K562 (cell line): ENCODE data around the gene C5orf24. TPM values are rescaled to one million over a fixed set of nuclear protein-coding genes. Genes with fewer than 3 reads are reported as not detected.

ENCODE experiments used
- BCLAF1 ChIP-seq, 2 experiments: fragments of 450-650 bp in 1 of 2; IDR thresholded peaks; 2 replicates each; pipeline ENCODE4 v1.6.1; 2011 to 2017; ENCODE audit warnings: low read depth in 2 of 2, antibody characterized with exemption in 1 of 2, borderline replicate concordance in 1 of 2, low read length in 1 of 2, mild to moderate bottlenecking in 1 of 2, mixed read lengths in 1 of 2; ENCODE audit not compliant: control insufficient read depth in 1 of 2
- BRD9 ChIP-seq: fragments of 450-650 bp; IDR thresholded peaks from 2 replicates; pipeline ENCODE4 v1.6.1; 2018; ENCODE audit warnings: low read depth; ENCODE audit not compliant: partially characterized antibody
- C11orf30 ChIP-seq: fragments of 450-650 bp; IDR thresholded peaks from 2 replicates; pipeline ENCODE4 v1.6.1; 2016; ENCODE audit warnings: low read depth, mild to moderate bottlenecking
- CCNT2 ChIP-seq: IDR thresholded peaks from 2 replicates; pipeline ENCODE4 v1.6.1; 2011; ENCODE audit warnings: borderline replicate concordance, low read depth, mild to moderate bottlenecking, moderate library complexity, mixed read lengths, low read length; ENCODE audit not compliant: insufficient read length; ENCODE audit errors: extremely low read depth
- FOXM1 ChIP-seq, 2 experiments: fragments of 450-650 bp in 1 of 2; sonication (generic) in 1 of 2; formaldehyde crosslinking in 1 of 2; IDR thresholded peaks; 2 replicates each; pipeline versions ENCODE4 v1.6.1 to v1.9.0; 2017 to 2022; ENCODE audit warnings: low read depth in 2 of 2, mild to moderate bottlenecking in 2 of 2, missing genetic modification reagents in 1 of 2, moderate library complexity in 1 of 2
- GATAD2A ChIP-seq: fragments of 450-650 bp; IDR thresholded peaks from 2 replicates; pipeline ENCODE4 v1.6.1; 2017
- GTF2A2 ChIP-seq: IDR thresholded peaks from 2 replicates; pipeline ENCODE4 v1.6.1; 2016; ENCODE audit warnings: mild to moderate bottlenecking, missing genetic modification characterization, missing compliant biosample characterization
- LEF1 ChIP-seq: fragments of 450-650 bp; IDR thresholded peaks from 2 replicates; pipeline ENCODE4 v1.6.1; 2016; ENCODE audit warnings: mild to moderate bottlenecking
- MLX ChIP-seq, 2 experiments: fragments of 450-650 bp in 1 of 2; sonication (generic) in 1 of 2; formaldehyde crosslinking; conservative IDR thresholded peaks; 2 replicates each; pipeline versions ENCODE4 v1.4.0 to v1.8.1; 2020 to 2022; ENCODE audit warnings: mild to moderate bottlenecking in 1 of 2, missing genetic modification reagents in 1 of 2
- PATZ1 ChIP-seq: fragments of 250-450 bp; sonication (Bioruptor Pico); IDR thresholded peaks from 2 replicates; pipeline ENCODE4 v1.5.0; 2020; ENCODE audit warnings: mild to moderate bottlenecking, borderline replicate concordance
- SAP30 ChIP-seq: fragments of 200-600 bp; sonication (generic); IDR thresholded peaks from 2 replicates; pipeline ENCODE4 v1.6.1; 2012; ENCODE audit warnings: borderline replicate concordance, low read depth, mild to moderate bottlenecking, moderate library complexity, low read length, control low read depth, inconsistent platforms; ENCODE audit not compliant: insufficient read depth, poor library complexity, severe bottlenecking
- TCF7 ChIP-seq: sonication (generic); IDR thresholded peaks from 2 replicates; pipeline ENCODE4 v1.6.1; 2016; ENCODE audit warnings: antibody characterized with exemption, borderline replicate concordance
- TRIM24 ChIP-seq, 2 experiments: fragments of 450-650 bp; IDR thresholded peaks; 2 replicates each; pipeline ENCODE4 v1.6.1; 2016
- VEZF1 ChIP-seq: fragments of 200-800 bp; sonication (Bioruptor generic); IDR thresholded peaks from 2 replicates; pipeline ENCODE4 v1.6.1; 2017; ENCODE audit warnings: missing genetic modification characterization, missing compliant biosample characterization
- ZNF197 ChIP-seq: fragments of 200-800 bp; sonication (Bioruptor generic); IDR thresholded peaks from 2 replicates; pipeline ENCODE4 v1.6.1; 2016; ENCODE audit warnings: low read depth, missing genetic modification characterization, missing compliant biosample characterization
- ZNF354B ChIP-seq: fragments of 250-450 bp; sonication (Bioruptor Pico); IDR thresholded peaks from 2 replicates; pipeline ENCODE4 v1.4.0; 2020
- polyA plus RNA-seq, 8 experiments: library from polyadenylated mRNA; depleted of rRNA in 4 of 8; stranded (reverse) in 5 of 8; unstranded in 3 of 8; fragments of >200 nt; fragmentation: Nextera tagmentation in 2 of 8; fragmentation: Illumina TruSeq in 1 of 8; extraction: Ambion mirVana in 2 of 8; extraction: Trizol in 1 of 8; gene quantifications; 2 replicates each; pipeline versions ENCODE4 v1.2.1 to v1.2.3, GENCODE V29; 2011 to 2014; ENCODE audit warnings: inconsistent platforms in 1 of 8, missing spikeins in 1 of 8
- total RNA-seq, 7 experiments: library from RNA; depleted of rRNA in 6 of 7; stranded (reverse); fragments of >200 nt in 6 of 7; fragmentation: Illumina TruSeq in 2 of 7; extraction: Trizol in 2 of 7; gene quantifications; 2 replicates each; pipeline versions ENCODE4 v1.2.1 to v1.2.3, GENCODE V29; 2011 to 2021; ENCODE audit warnings: low replicate concordance in 1 of 7

The C5orf24 gene
- total and polyA plus RNA-seq, 9 of the 15 experiments (the other 6 are each of a cell fraction or from before 2014, with no cell fraction given), result 8.9 to 38.6 (median 28.4) TPM

GRCh38 chr5:134845852-134846640 is at the start of gene C5orf24 (continued):
- no peak for TF ChIP-seq PATZ1 (CRISPR knock-in tag)
- no peak for TF ChIP-seq BRD9
- no peak for TF ChIP-seq GTF2A2
- TF ChIP-seq ZNF354B (CRISPR knock-in tag), result no peak
- no peak for TF ChIP-seq TCF7
- TF ChIP-seq MLX (CRISPR knock-in tag; conservative IDR thresholded peaks at IDR 0.05), result peak in 1 of 2 experiments; percentile 46; a peak in 1 of 4 replicates
- no peak for TF ChIP-seq C11orf30
- peak; percentile 97 for TF ChIP-seq CCNT2
- TF ChIP-seq ZNF197 (CRISPR knock-in tag), result no peak
- no peak for TF ChIP-seq FOXM1 (IDR thresholded peaks at IDR 0.05; ENCODE audit: low read depth)
- TF ChIP-seq FOXM1 (CRISPR knock-in tag; IDR thresholded peaks at IDR 0.05; ENCODE audit: low read depth), result peak; percentile 96
- TF ChIP-seq LEF1, result no peak
- peak; percentile 73 for TF ChIP-seq VEZF1 (CRISPR knock-in tag)
- TF ChIP-seq TRIM24 (IDR thresholded peaks at IDR 0.05), result no peak
- TF ChIP-seq GATAD2A, result 0 out of 2 replicates have a peak, but pooled peaks have one; percentile 74
- TF ChIP-seq SAP30, result peak; percentile 9
- 0 out of 4 replicates have a peak, but pooled peaks of 1 of the 2 experiments have one; percentile 48 for TF ChIP-seq BCLAF1 (IDR thresholded peaks at IDR 0.05; ENCODE audit: borderline replicate concordance in 1 of 2, control insufficient read depth in 1 of 2, low read depth in 2 of 2, low read length in 1 of 2)
